Uterus (tissue), 2 donors: ENCODE results near the gene ARID2.

Experiments used
- POLR2A ChIP-seq, 2 donors: fragments of 450-650 bp; IDR thresholded peaks; one replicate each; pipeline ENCODE4 v1.6.1; 2016; ENCODE audit warnings: antibody characterized with exemption in 2 of 2, mild to moderate bottlenecking in 1 of 2, moderate library complexity in 1 of 2
- TF ChIP-seq, protein P1 (sequence below), 4 experiments: fragments of 200-600 bp in 2 of 4; fragments of 450-650 bp in 2 of 4; sonication (generic) in 2 of 4; IDR thresholded peaks; one replicate each; pipeline ENCODE4 v1.5.1; 2016 to 2019; ENCODE audit warnings: antibody characterized with exemption in 4 of 4, mild to moderate bottlenecking in 2 of 4, moderate library complexity in 1 of 4

- TF ChIP-seq, protein P1, sequence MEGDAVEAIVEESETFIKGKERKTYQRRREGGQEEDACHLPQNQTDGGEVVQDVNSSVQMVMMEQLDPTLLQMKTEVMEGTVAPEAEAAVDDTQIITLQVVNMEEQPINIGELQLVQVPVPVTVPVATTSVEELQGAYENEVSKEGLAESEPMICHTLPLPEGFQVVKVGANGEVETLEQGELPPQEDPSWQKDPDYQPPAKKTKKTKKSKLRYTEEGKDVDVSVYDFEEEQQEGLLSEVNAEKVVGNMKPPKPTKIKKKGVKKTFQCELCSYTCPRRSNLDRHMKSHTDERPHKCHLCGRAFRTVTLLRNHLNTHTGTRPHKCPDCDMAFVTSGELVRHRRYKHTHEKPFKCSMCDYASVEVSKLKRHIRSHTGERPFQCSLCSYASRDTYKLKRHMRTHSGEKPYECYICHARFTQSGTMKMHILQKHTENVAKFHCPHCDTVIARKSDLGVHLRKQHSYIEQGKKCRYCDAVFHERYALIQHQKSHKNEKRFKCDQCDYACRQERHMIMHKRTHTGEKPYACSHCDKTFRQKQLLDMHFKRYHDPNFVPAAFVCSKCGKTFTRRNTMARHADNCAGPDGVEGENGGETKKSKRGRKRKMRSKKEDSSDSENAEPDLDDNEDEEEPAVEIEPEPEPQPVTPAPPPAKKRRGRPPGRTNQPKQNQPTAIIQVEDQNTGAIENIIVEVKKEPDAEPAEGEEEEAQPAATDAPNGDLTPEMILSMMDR (IDR thresholded peaks at IDR 0.05) = no peak
- no peak for TF ChIP-seq POLR2A (IDR thresholded peaks at IDR 0.05)
Measured at GRCh38 chr12:45907955-45908354, 178.4 kb downstream of the ARID2 start.
